Astrocyte (in vitro differentiated cells and primary cell): Measurements from ENCODE around the gene TBC1D16. TPM values are rescaled to one million over a fixed set of nuclear protein-coding genes. Genes with fewer than 3 reads are reported as not detected.

Source experiments
- DNase-seq: peaks from one replicate; pipeline ENCODE4 v3.0.0-alpha.2; 2010; ENCODE audit warnings: low read depth
- FAIRE-seq: peaks from 2 replicates; lab custom pipeline; 2011; peaks lifted over from hg19 to GRCh38; lab: Jason Lieb, UNC
- H2AFZ ChIP-seq: 2 replicates; pipeline ENCODE4 v1.6.0; 2012; ENCODE audit warnings: low read depth, low read length, inconsistent platforms
- H3K27ac ChIP-seq: 2 replicates; pipeline ENCODE4 v1.5.1; 2011; ENCODE audit warnings: low read depth, low read length, inconsistent platforms
- H3K27me3 ChIP-seq: 2 replicates; pipeline ENCODE4 v1.6.0; 2011; ENCODE audit warnings: low read length, inconsistent platforms; ENCODE audit not compliant: insufficient read depth
- H3K36me3 ChIP-seq: 2 replicates; pipeline ENCODE4 v1.5.1; 2011; ENCODE audit warnings: low read length, inconsistent platforms; ENCODE audit not compliant: insufficient read depth
- H3K4me1 ChIP-seq: 2 replicates; pipeline ENCODE4 v1.5.1; 2011; ENCODE audit warnings: low read length, inconsistent platforms; ENCODE audit not compliant: insufficient read depth
- H3K4me2 ChIP-seq: 2 replicates; pipeline ENCODE4 v1.6.0; 2012; ENCODE audit warnings: low read length, inconsistent platforms
- H3K4me3 ChIP-seq: 2 replicates; pipeline ENCODE4 v1.5.1; 2011; ENCODE audit warnings: low read depth, mild to moderate bottlenecking, low read length, inconsistent platforms; ENCODE audit not compliant: insufficient read depth
- H3K79me2 ChIP-seq: 2 replicates; pipeline ENCODE4 v1.6.0; 2012; ENCODE audit warnings: mild to moderate bottlenecking, low read length, inconsistent platforms; ENCODE audit not compliant: insufficient read depth
- H3K9ac ChIP-seq: 2 replicates; pipeline ENCODE4 v1.6.0; 2012; ENCODE audit warnings: mild to moderate bottlenecking, low read length, inconsistent platforms
- H3K9me3 ChIP-seq: 2 replicates; pipeline ENCODE4 v1.5.1; 2012; ENCODE audit warnings: low read depth, mild to moderate bottlenecking, low read length, inconsistent platforms; ENCODE audit not compliant: insufficient read depth
- H4K20me1 ChIP-seq: 2 replicates; pipeline ENCODE4 v1.6.0; 2012; ENCODE audit warnings: low read length, inconsistent platforms; ENCODE audit not compliant: insufficient read depth
- H3K27ac Mint-ChIP-seq: one replicate; pipeline ENCODE4 v1.8.0; 2021; ENCODE audit warnings: mild to moderate bottlenecking, mixed read lengths; ENCODE audit not compliant: unreplicated experiment
- H3K27me3 Mint-ChIP-seq: one replicate; pipeline ENCODE4 v1.8.0; 2021; ENCODE audit warnings: low read depth, mixed read lengths; ENCODE audit not compliant: unreplicated experiment
- H3K36me3 Mint-ChIP-seq: one replicate; pipeline ENCODE4 v1.8.0; 2021; ENCODE audit warnings: low read depth, mixed read lengths; ENCODE audit not compliant: unreplicated experiment
- H3K4me1 Mint-ChIP-seq: one replicate; pipeline ENCODE4 v1.8.0; 2021; ENCODE audit warnings: low read depth, mixed read lengths; ENCODE audit not compliant: unreplicated experiment
- H3K4me3 Mint-ChIP-seq: one replicate; pipeline ENCODE4 v1.8.0; 2021; ENCODE audit warnings: mild to moderate bottlenecking, moderate library complexity, mixed read lengths; ENCODE audit not compliant: unreplicated experiment
- H3K9me3 Mint-ChIP-seq: one replicate; pipeline ENCODE4 v1.8.0; 2021; ENCODE audit warnings: mild to moderate bottlenecking, mixed read lengths; ENCODE audit not compliant: unreplicated experiment
- CTCF ChIP-seq: IDR thresholded peaks from 2 replicates; pipeline ENCODE4 v1.5.1; 2011; ENCODE audit warnings: low read depth, mild to moderate bottlenecking, inconsistent platforms, low read length, moderate library complexity; ENCODE audit not compliant: insufficient read depth
- EZH2 ChIP-seq: IDR thresholded peaks from 2 replicates; pipeline ENCODE4 v1.6.1; 2012; ENCODE audit warnings: mild to moderate bottlenecking, low read length, inconsistent platforms; ENCODE audit not compliant: insufficient read depth
- total RNA-seq: library from RNA; stranded (reverse); gene quantifications from 2 replicates; pipeline ENCODE4 v1.2.1, GENCODE V29; 2021

TBC1D16 gene
- total RNA-seq, 1 donor from 2014 or later: 37.6 TPM

DNA sequence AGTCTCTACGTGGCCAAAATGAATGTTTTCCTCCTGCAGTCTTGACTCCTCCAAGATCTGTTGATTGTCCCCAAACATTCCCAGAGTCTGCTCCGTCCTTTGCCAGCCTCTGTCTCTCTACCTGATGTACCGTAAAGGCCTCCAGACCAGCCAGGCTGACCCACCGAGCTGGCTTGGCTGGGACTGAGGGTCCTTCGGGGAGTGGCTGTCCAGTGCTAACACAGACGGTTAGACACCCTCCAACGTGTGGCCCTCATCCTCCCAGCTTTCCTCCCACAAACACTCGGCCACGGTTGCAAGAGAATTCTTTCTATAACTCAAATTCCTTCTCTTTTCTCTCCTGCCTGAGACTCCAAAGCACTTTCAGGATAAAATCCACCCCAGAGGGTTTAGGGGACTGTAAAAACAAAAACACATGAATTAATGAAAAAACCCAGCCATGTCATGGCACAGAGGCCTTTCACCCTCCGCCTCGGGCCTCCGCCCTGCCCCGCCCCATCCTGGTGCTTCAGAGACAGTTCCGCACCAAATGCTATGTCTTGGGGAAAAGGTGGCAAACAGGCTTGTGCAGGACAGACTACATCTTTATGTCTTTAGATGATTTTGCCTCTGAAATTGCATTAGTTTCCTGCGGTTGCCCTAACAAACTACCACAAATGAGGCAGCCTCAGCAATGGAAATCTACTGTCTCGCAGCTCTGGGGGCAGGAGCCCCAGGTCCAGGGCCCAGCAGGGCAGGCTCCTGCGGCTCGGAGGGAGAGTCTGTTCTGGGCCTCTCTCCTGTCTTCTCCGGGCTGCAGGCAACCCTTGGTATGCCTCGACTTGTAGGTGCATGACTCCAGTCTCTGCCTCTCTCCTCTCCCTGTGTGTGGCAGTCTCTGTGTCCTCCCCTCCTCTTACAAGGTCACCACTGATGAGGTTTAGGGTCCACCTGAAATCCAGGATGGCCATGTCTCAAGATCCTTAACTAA is 124.0 kb downstream of the TBC1D16 start:
- H3K9me3 Mint-ChIP-seq: no peaks in the 10 kb centered on the region
- no peak overlapping the region for H2AFZ ChIP-seq
- H3K9ac ChIP-seq: no peak overlapping the region
- H3K27me3 Mint-ChIP-seq: peaks cover 37% of the 10 kb centered on the region
- peaks cover 7% of the 10 kb centered on the region for H3K4me1 Mint-ChIP-seq
- no peaks in the 10 kb centered on the region for H3K79me2 ChIP-seq
- DNase-seq (no peak), FAIRE-seq (no peak)
- no peak for TF ChIP-seq EZH2
- TF ChIP-seq CTCF: no peak
- H3K27me3 ChIP-seq: no peaks in the 10 kb centered on the region
- H3K27ac ChIP-seq: no peak overlapping the region
- no peaks in the 10 kb centered on the region for H3K4me1 ChIP-seq
- H4K20me1 ChIP-seq: no peaks in the 10 kb centered on the region
- no peaks in the 10 kb centered on the region for H3K36me3 ChIP-seq
- no peak overlapping the region for H3K4me3 Mint-ChIP-seq
- no peak overlapping the region for H3K4me2 ChIP-seq
- no peak overlapping the region for H3K27ac Mint-ChIP-seq
- no peak overlapping the region for H3K4me3 ChIP-seq
- no peaks in the 10 kb centered on the region for H3K36me3 Mint-ChIP-seq
- H3K9me3 ChIP-seq: no peaks in the 10 kb centered on the region

- no peak overlapping the region for H3K4me2 ChIP-seq
- FAIRE-seq (no peak), DNase-seq (no peak)
- H3K9me3 Mint-ChIP-seq: no peaks in the 10 kb centered on the region
- H3K27ac Mint-ChIP-seq: no peak overlapping the region
- no peak overlapping the region for H3K4me3 ChIP-seq
- peaks cover 35% of the 10 kb centered on the region for H3K27me3 Mint-ChIP-seq
- H3K9me3 ChIP-seq: no peaks in the 10 kb centered on the region
- no peak overlapping the region for H3K9ac ChIP-seq
- peaks cover 1% of the 10 kb centered on the region for H3K27me3 ChIP-seq
- H3K36me3 Mint-ChIP-seq: no peaks in the 10 kb centered on the region
- H3K36me3 ChIP-seq: no peaks in the 10 kb centered on the region
- peaks cover 6% of the 10 kb centered on the region for H3K4me1 Mint-ChIP-seq
- no peak overlapping the region for H3K4me3 Mint-ChIP-seq
- TF ChIP-seq CTCF (no peak), EZH2 (no peak)
- no peaks in the 10 kb centered on the region for H3K4me1 ChIP-seq
- H4K20me1 ChIP-seq: no peaks in the 10 kb centered on the region
- no peaks in the 10 kb centered on the region for H3K79me2 ChIP-seq
- no peak overlapping the region for H2AFZ ChIP-seq
- H3K27ac ChIP-seq: no peak overlapping the region
These were observed 124.7 kb downstream of the TBC1D16 start for GRCh38 chr17:79910985-79911361.

GRCh38 chr17:79909121-79909520 is 126.6 kb downstream of the TBC1D16 start:
- no peaks in the 10 kb centered on the region for H3K4me1 Mint-ChIP-seq
- no peak overlapping the region for H3K4me3 ChIP-seq
- H3K4me2 ChIP-seq: no peak overlapping the region
- H3K36me3 ChIP-seq: no peaks in the 10 kb centered on the region
- no peaks in the 10 kb centered on the region for H3K9me3 Mint-ChIP-seq
- no peaks in the 10 kb centered on the region for H4K20me1 ChIP-seq
- H3K9me3 ChIP-seq: no peaks in the 10 kb centered on the region
- H3K9ac ChIP-seq: no peak overlapping the region
- H3K27me3 ChIP-seq: peaks cover 4% of the 10 kb centered on the region
- no peak overlapping the region for H2AFZ ChIP-seq
- H3K4me3 Mint-ChIP-seq: no peak overlapping the region
- no peaks in the 10 kb centered on the region for H3K4me1 ChIP-seq
- no peak for TF ChIP-seq CTCF
- no peak for TF ChIP-seq EZH2
- no peaks in the 10 kb centered on the region for H3K36me3 Mint-ChIP-seq
- H3K27ac ChIP-seq: no peak overlapping the region
- H3K79me2 ChIP-seq: no peaks in the 10 kb centered on the region
- DNase-seq (no peak), FAIRE-seq (no peak)
- no peak overlapping the region for H3K27ac Mint-ChIP-seq
- H3K27me3 Mint-ChIP-seq: peaks cover 41% of the 10 kb centered on the region
